Suprapubic skin (tissue), 4 donors: ENCODE results near the gene AP3B1. TPM values are rescaled to one million over a fixed set of nuclear protein-coding genes. Genes with fewer than 3 reads are reported as not detected.

Experiments
- DNase-seq, 2 donors: peaks; one replicate each; pipeline ENCODE4 v3.0.0-alpha.2; 2019; ENCODE audit warnings: low spot score in 2 of 2
- H3K27ac ChIP-seq: fragments of 200-600 bp; sonication (generic); one replicate; pipeline ENCODE4 v1.5.1; 2019
- H3K27me3 ChIP-seq: fragments of 200-600 bp; sonication (generic); one replicate; pipeline ENCODE4 v1.5.1; 2019
- H3K36me3 ChIP-seq: fragments of 200-600 bp; sonication (generic); one replicate; pipeline ENCODE4 v1.5.1; 2019
- H3K4me1 ChIP-seq: fragments of 200-600 bp; sonication (generic); one replicate; pipeline ENCODE4 v1.5.1; 2019
- H3K4me3 ChIP-seq: fragments of 200-600 bp; sonication (generic); one replicate; pipeline ENCODE4 v1.5.1; 2019; ENCODE audit warnings: mild to moderate bottlenecking
- H3K9me3 ChIP-seq: fragments of 200-600 bp; sonication (generic); one replicate; pipeline ENCODE4 v1.5.1; 2019
- CTCF ChIP-seq, 2 donors: fragments of 200-600 bp in 1 of 2; fragments of 450-650 bp in 1 of 2; sonication (generic) in 1 of 2; IDR thresholded peaks; one replicate each; pipeline ENCODE4 v1.5.1; 2016 to 2019; ENCODE audit warnings: antibody characterized with exemption in 2 of 2, mild to moderate bottlenecking in 1 of 2, moderate library complexity in 1 of 2
- EP300 ChIP-seq: sonication (generic); formaldehyde crosslinking; IDR thresholded peaks from one replicate; pipeline ENCODE4 v1.6.1; 2017; ENCODE audit warnings: antibody characterized with exemption
- POLR2A ChIP-seq, 2 donors: fragments of 450-650 bp; IDR thresholded peaks; one replicate each; pipeline ENCODE4 v1.6.1; 2017; ENCODE audit warnings: antibody characterized with exemption in 2 of 2, mild to moderate bottlenecking in 2 of 2, moderate library complexity in 2 of 2
- POLR2AphosphoS5 ChIP-seq, 3 donors: sonication (generic); formaldehyde crosslinking; IDR thresholded peaks; one replicate each; pipeline ENCODE4 v1.6.1; 2017; ENCODE audit warnings: antibody characterized with exemption in 3 of 3
- WGBS: methylation state at CpG from one replicate; pipeline ENCODE4 v1.1.5; 2018; 5-methylcytosine and 5-hydroxymethylcytosine counted together
- total RNA-seq, 4 donors: library from RNA; depleted of rRNA; stranded (reverse); fragments of >200 nt; gene quantifications; one replicate each; pipeline ENCODE4 v1.1.0, GENCODE V29; 2016

The AP3B1 gene
- total RNA-seq, 4 donors from 2014 or later = 32.2 to 44.0 (median 33.1) TPM

DNA sequence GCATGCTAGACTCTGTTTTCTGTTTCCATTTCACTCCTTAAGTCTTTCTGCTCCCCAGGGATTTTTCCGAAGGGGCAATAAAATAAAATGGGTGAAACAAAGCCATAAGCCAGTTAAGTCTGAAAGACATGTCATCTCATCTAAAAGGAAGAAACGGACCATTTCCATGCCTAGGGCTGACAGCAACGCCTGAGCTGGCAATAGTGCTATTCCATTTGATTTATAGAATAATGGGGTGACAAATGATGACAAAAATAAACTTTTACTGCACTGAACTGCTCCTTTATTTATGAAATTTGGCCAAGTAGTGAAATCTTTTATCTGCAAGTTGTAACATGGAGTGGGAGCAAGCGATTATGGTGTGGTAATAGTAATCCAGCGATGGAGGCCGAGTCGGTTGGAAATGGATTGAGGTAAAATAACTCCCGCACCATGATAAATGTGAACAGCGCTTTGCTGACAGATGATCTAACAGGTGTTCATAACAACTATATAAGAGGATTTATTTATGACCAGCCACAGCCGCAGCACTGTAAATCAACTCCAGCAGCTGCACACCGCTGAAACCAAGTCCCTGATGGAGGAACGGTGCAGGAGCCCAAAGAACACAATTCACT, 298.6 kb downstream of the AP3B1 start:
- Histone ChIP-seq H3K27ac (no peak overlapping the region), H3K9me3 (no peaks in the 10 kb centered on the region), H3K27me3 (no peaks in the 10 kb centered on the region), H3K4me3 (no peak overlapping the region), H3K4me1 (no peaks in the 10 kb centered on the region), H3K36me3 (no peaks in the 10 kb centered on the region)
- no peak for DNase-seq
- TF ChIP-seq EP300 (no peak), CTCF (IDR thresholded peaks at IDR 0.05) (no peak), POLR2AphosphoS5 (IDR thresholded peaks at IDR 0.05) (no peak), POLR2A (IDR thresholded peaks at IDR 0.05) (no peak)
- 89% methylated on average over 12 of the region's 12 CpGs for WGBS

GRCh38 chr5:77994943-77995342, 299.6 kb downstream of the AP3B1 start:
- Histone ChIP-seq H3K36me3 (no peaks in the 10 kb centered on the region), H3K27ac (no peak overlapping the region), H3K9me3 (no peaks in the 10 kb centered on the region), H3K27me3 (no peaks in the 10 kb centered on the region), H3K4me1 (no peaks in the 10 kb centered on the region), H3K4me3 (no peak overlapping the region)
- TF ChIP-seq POLR2A (IDR thresholded peaks at IDR 0.05) = no peak
- no peak for TF ChIP-seq CTCF (IDR thresholded peaks at IDR 0.05)
- no peak for TF ChIP-seq POLR2AphosphoS5 (IDR thresholded peaks at IDR 0.05)
- TF ChIP-seq EP300 = no peak
- WGBS = 57% methylated on average over 3 of the region's 3 CpGs
- DNase-seq = no peak

GRCh38 chr5:77993855-77994318, 300.6 kb downstream of the AP3B1 start:
- WGBS = 82% methylated on average over 9 of the region's 10 CpGs
- Histone ChIP-seq H3K36me3 (no peaks in the 10 kb centered on the region), H3K9me3 (no peaks in the 10 kb centered on the region), H3K4me3 (no peak overlapping the region), H3K27me3 (no peaks in the 10 kb centered on the region), H3K27ac (no peak overlapping the region), H3K4me1 (no peaks in the 10 kb centered on the region)
- DNase-seq = no peak
- TF ChIP-seq CTCF (IDR thresholded peaks at IDR 0.05) = no peak
- no peak for TF ChIP-seq POLR2A (IDR thresholded peaks at IDR 0.05)
- TF ChIP-seq POLR2AphosphoS5 (IDR thresholded peaks at IDR 0.05) = no peak
- no peak for TF ChIP-seq EP300

DNA sequence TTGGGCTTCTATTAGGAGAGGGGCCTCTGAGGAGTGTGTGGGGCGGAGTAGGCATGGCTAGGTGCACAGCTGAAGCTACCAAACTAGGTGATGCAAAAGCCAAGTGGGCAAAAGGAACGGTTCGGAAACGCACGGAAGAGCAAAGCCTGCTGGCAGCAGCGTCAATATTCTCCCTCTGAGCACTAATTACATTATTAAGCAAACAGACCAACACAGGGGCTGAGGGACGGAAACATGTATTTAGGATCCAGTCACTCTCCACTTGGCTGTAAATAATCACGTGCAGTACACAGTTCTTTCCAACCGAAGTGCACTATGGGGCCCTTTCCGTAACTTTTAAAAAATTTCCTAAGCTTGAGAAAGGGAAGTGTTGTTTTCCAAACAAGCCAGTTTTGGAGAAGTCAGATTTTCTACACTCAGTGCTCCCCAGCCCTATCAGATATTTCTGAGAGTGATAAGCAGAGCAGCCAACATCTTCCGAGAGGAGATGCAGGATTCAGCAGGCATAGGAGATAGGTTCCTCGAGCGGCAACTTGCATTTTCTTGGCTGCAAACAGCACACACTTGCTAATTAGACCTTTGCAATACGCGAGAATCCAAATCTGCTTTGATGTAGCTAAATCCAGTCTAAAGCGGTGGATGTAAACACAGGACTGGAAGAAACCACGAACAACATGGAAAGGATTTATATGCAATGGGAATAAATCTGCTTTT, 301.2 kb downstream of the AP3B1 start:
- Histone ChIP-seq H3K27me3 (no peaks in the 10 kb centered on the region), H3K27ac (no peak overlapping the region), H3K9me3 (no peaks in the 10 kb centered on the region), H3K4me1 (no peaks in the 10 kb centered on the region), H3K4me3 (no peak overlapping the region), H3K36me3 (no peaks in the 10 kb centered on the region)
- DNase-seq = no peak
- TF ChIP-seq EP300 (no peak), CTCF (IDR thresholded peaks at IDR 0.05) (no peak), POLR2A (IDR thresholded peaks at IDR 0.05) (no peak), POLR2AphosphoS5 (IDR thresholded peaks at IDR 0.05) (no peak)
- WGBS = 90% methylated on average over 17 of the region's 17 CpGs

DNA sequence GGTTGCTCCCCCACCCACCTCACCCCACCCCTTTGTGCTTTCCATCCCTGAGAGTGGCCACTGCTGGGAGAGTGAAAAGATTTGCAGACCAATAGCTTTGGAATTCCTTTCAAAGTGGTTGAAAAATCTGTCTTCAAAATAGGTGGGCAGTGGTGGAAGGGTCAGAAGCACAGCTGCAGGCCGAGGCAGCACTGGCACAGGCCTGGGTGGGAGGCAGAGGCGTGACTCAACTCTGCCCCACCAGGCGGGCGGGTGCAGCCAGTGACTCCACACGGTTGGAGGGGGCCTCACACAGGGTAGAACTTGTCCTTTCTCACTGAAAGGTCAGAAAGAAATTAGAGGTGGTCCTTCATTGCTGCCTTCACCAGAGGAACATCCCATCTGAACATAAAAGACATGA, 303.4 kb downstream of the AP3B1 start:
- no peak for DNase-seq
- Histone ChIP-seq H3K27ac (no peak overlapping the region), H3K36me3 (no peaks in the 10 kb centered on the region), H3K4me3 (no peak overlapping the region), H3K4me1 (no peaks in the 10 kb centered on the region), H3K9me3 (no peaks in the 10 kb centered on the region), H3K27me3 (no peaks in the 10 kb centered on the region)
- 73% methylated on average over 5 of the region's 5 CpGs for WGBS
- TF ChIP-seq POLR2A (IDR thresholded peaks at IDR 0.05) = no peak
- TF ChIP-seq CTCF (IDR thresholded peaks at IDR 0.05) = no peak
- no peak for TF ChIP-seq POLR2AphosphoS5 (IDR thresholded peaks at IDR 0.05)
- no peak for TF ChIP-seq EP300
